ENCODE measurements around the gene GRAMD2A.

The GRAMD2A gene

GRCh38 chr15:72237029-72237852, 39.7 kb upstream of the GRAMD2A start (continued):
- peak; percentile 52; the same call in 1 of the 2 replicates for TF ChIP-seq ZNF24 (tag by site-specific recombination; IDR thresholded peaks at IDR 0.05)
- TF ChIP-seq ZNF426 (tag by site-specific recombination; IDR thresholded peaks at IDR 0.05), result no peak
- no peak for TF ChIP-seq ZNF473 (tag by site-specific recombination; IDR thresholded peaks at IDR 0.05)
- no peak for TF ChIP-seq ZNF239 (tag by site-specific recombination; IDR thresholded peaks at IDR 0.05)
- no peak for TF ChIP-seq ZBTB6 (tag by site-specific recombination; IDR thresholded peaks at IDR 0.05)
- no peak for TF ChIP-seq ZNF639 (tag by site-specific recombination; IDR thresholded peaks at IDR 0.05)
- no peak for TF ChIP-seq ZNF596 (tag by site-specific recombination; IDR thresholded peaks at IDR 0.05)
- TF ChIP-seq ZNF48 (tag by site-specific recombination; IDR thresholded peaks at IDR 0.05), result no peak
- TF ChIP-seq MZF1 (tag by site-specific recombination; IDR thresholded peaks at IDR 0.05; ENCODE audit: borderline replicate concordance), result peak; percentile 86; the same call in 1 of the 2 replicates
- TF ChIP-seq ZNF776 (tag by site-specific recombination; IDR thresholded peaks at IDR 0.05; ENCODE audit: borderline replicate concordance), result no peak
- no peak for TF ChIP-seq ZNF248 (tag by site-specific recombination; IDR thresholded peaks at IDR 0.05)
- no peak for TF ChIP-seq ZNF701 (tag by site-specific recombination; IDR thresholded peaks at IDR 0.05)
- no peak for TF ChIP-seq BCL11A (tag by site-specific recombination; IDR thresholded peaks at IDR 0.05; ENCODE audit: low read depth)
- no peak for TF ChIP-seq PRDM6 (tag by site-specific recombination; IDR thresholded peaks at IDR 0.05)
- peak; percentile 73; the same call in 1 of the 2 replicates for TF ChIP-seq ZEB2 (tag by site-specific recombination; IDR thresholded peaks at IDR 0.05)
- TF ChIP-seq ZNF704 (tag by site-specific recombination; IDR thresholded peaks at IDR 0.05), result no peak
- TF ChIP-seq ZSCAN30 (tag by site-specific recombination; IDR thresholded peaks at IDR 0.05), result peak; percentile 28; the same call in 1 of the 2 replicates
- TF ChIP-seq ZSCAN4 (tag by site-specific recombination; IDR thresholded peaks at IDR 0.05), result no peak
- TF ChIP-seq ZNF366 (tag by site-specific recombination; conservative IDR thresholded peaks at IDR 0.05), result peak; percentile 57
- TF ChIP-seq ZNF335 (tag by site-specific recombination; conservative IDR thresholded peaks at IDR 0.05), result peak; percentile 98
- no peak for TF ChIP-seq ZFP37 (tag by site-specific recombination; IDR thresholded peaks at IDR 0.05)
- TF ChIP-seq ZNF660 (tag by site-specific recombination; IDR thresholded peaks at IDR 0.05), result peak; percentile 91
- no peak for TF ChIP-seq TRIM28 (IDR thresholded peaks at IDR 0.05; ENCODE audit: borderline replicate concordance, low read length)
- peak; percentile 88 for TF ChIP-seq ZBTB17 (tag by site-specific recombination; IDR thresholded peaks at IDR 0.05)
- TF ChIP-seq ZNF514 (tag by site-specific recombination; IDR thresholded peaks at IDR 0.05), result no peak
- TF ChIP-seq ZNF488 (tag by site-specific recombination; IDR thresholded peaks at IDR 0.05), result no peak
- TF ChIP-seq ZNF16 (tag by site-specific recombination; IDR thresholded peaks at IDR 0.05; ENCODE audit: low read depth), result no peak
- no peak for TF ChIP-seq ZNF391 (tag by site-specific recombination; IDR thresholded peaks at IDR 0.05; ENCODE audit: borderline replicate concordance, low read depth)
- TF ChIP-seq ZNF214 (tag by site-specific recombination; IDR thresholded peaks at IDR 0.05; ENCODE audit: borderline replicate concordance), result no peak
- no peak for TF ChIP-seq ZFP41 (tag by site-specific recombination; IDR thresholded peaks at IDR 0.05; ENCODE audit: borderline replicate concordance)
- no peak for TF ChIP-seq ZNF626 (tag by site-specific recombination; IDR thresholded peaks at IDR 0.05)
- peak; percentile 72 for TF ChIP-seq ZNF394 (tag by site-specific recombination; IDR thresholded peaks at IDR 0.05; ENCODE audit: borderline replicate concordance)
- no peak for TF ChIP-seq EGR2 (tag by site-specific recombination; IDR thresholded peaks at IDR 0.05; ENCODE audit: low read depth)
- TF ChIP-seq YY2 (tag by site-specific recombination; IDR thresholded peaks at IDR 0.05), result no peak

Data from HEK293 (cell line).